Measurements from ENCODE around the gene DNAJA2.

Gene DNAJA2

DNA sequence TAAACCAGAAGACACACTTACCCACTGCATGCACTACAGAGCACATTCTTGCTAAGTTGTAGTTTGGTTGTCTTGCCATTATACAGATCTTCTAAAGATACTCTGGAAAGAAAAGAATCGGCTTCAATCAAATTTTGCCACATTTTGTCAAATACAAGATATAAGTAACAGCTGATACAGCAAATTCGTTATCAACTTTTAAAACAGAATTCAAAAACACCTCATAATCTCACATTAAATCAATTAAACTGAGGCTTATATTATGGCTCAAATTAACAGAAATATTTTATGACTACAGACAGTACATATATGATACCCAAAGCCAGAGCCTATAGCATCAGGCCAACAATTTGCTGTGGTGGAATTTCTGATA is 5.4 kb downstream of the DNAJA2 start:
- TF ChIP-seq, protein P1, sequence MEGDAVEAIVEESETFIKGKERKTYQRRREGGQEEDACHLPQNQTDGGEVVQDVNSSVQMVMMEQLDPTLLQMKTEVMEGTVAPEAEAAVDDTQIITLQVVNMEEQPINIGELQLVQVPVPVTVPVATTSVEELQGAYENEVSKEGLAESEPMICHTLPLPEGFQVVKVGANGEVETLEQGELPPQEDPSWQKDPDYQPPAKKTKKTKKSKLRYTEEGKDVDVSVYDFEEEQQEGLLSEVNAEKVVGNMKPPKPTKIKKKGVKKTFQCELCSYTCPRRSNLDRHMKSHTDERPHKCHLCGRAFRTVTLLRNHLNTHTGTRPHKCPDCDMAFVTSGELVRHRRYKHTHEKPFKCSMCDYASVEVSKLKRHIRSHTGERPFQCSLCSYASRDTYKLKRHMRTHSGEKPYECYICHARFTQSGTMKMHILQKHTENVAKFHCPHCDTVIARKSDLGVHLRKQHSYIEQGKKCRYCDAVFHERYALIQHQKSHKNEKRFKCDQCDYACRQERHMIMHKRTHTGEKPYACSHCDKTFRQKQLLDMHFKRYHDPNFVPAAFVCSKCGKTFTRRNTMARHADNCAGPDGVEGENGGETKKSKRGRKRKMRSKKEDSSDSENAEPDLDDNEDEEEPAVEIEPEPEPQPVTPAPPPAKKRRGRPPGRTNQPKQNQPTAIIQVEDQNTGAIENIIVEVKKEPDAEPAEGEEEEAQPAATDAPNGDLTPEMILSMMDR (IDR thresholded peaks at IDR 0.05), result no peak
- Histone ChIP-seq H3K4me3 (no peak overlapping the region), H3K27ac (no peak overlapping the region)
- no peak for DNase-seq (ENCODE audit: low spot score)

DNA sequence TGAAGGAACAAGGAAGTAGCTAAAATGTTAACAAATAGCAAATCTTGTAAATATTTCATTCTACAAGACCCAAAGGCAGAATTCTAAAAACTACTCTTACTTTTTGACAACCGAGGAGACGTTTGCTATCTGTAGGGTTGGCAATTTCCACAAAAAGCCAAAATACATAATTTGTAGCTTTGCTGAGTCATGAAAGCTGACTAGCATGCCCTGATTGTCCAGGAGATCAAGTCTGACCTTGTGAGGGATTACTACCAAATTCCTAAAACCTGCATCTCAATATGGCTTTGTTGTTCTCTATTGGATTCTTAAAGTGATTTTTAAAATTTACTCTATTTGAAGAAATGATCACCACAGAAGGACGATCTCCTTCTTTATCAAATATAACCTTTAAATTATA is 10.8 kb downstream of the DNAJA2 start:
- H3K4me3 ChIP-seq, result no peak overlapping the region

DNA sequence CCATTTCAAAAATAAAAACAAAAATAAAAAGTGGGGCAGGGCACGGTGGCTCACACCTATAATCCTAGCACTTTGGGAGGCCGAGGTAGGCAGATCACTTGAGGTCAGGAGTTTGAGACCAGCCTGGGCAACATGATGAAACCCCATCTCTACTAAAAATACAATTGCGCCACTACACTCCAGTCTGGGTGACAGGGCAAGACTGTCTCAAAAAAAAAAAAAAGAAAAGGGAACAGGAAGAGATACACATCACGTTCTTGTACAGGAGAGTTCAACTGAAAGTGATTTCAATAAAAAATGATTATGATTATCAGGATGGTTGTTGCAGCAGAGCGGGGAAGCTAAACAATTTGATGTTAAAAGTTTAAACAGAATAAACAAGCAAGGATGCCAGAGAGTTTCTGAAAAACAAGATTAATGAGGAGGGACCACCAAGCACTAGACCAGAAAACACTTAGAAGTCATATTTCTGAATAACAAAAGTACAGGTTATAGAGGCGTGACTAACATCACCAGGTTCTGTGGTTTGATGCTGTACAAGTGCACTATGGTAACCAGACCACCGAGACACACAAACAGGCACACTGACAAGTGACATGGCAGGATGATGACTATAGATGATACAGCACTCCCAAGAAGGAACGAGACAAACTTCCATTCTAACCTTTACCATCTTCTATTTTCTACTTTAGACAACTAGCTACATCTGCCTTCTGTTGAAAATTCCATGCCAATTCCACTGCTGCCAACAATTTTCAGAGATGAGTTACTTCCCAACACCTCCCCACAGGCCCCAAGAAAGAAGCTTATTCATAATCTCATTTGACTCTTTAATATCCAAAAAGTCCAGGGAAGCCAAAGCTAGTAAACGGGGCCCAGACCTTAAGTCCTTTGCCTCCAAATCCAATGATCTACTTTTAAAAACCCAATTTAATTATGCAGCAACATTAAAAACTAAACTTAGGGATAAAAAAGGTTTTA is 11.8 kb downstream of the DNAJA2 start:
- H3K27ac ChIP-seq, result no peak overlapping the region
- TF ChIP-seq, protein P1 (IDR thresholded peaks at IDR 0.05), result no peak
- no peak overlapping the region for H3K4me3 ChIP-seq
- DNase-seq (ENCODE audit: low spot score), result no peak

More for the DNA sequence above, 10.8 kb downstream of the DNAJA2 start:
- no peak for DNase-seq (ENCODE audit: low spot score)
- no peak overlapping the region for H3K27ac ChIP-seq
- TF ChIP-seq, protein P1 (IDR thresholded peaks at IDR 0.05), result no peak

DNA sequence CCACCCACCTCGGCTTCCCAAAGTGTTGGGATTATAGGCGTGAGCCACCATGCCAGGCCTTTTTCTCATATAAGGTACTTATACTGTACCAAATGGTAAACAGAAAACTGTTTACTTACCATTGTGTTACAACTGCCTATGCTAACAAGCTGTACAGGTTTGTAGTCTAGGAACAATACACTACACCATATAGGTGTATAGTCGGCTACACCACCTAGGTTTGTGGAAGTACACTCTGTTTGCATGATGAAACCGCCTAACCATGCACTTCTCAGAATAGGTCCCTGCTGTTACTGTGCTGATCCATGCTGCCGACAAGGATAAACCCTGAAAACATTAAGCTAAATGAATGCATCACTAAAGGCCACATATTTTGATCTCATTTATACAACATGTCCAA is 18.9 kb downstream of the DNAJA2 start:
- no peak overlapping the region for H3K27ac ChIP-seq
- TF ChIP-seq, protein P1 (IDR thresholded peaks at IDR 0.05), result no peak
- H3K4me3 ChIP-seq, result no peak overlapping the region
- no peak for DNase-seq (ENCODE audit: low spot score)

DNA sequence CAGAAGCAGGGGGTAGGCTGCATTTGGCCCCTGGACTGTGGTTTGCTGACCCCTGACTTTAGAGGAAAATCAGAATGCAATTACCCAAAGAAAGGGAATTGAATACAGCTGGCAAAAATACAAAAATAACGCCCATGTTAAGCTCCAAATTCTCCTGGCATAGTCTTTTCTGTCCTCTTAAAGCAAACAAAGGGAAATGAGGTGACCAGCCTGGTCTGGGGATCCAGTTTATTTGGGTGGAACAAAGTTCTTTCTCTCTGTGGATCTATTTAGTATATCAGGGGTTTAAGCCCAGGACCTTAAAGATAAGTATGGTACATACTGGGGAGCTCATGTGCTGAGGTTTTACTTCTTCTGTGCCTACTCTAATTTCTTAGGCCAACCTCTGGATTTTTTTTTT is 23.5 kb downstream of the DNAJA2 start:
- Histone ChIP-seq H3K27ac (no peak overlapping the region), H3K4me3 (no peak overlapping the region)
- TF ChIP-seq, protein P1 (IDR thresholded peaks at IDR 0.05), result no peak
- DNase-seq (ENCODE audit: low spot score), result no peak

DNA sequence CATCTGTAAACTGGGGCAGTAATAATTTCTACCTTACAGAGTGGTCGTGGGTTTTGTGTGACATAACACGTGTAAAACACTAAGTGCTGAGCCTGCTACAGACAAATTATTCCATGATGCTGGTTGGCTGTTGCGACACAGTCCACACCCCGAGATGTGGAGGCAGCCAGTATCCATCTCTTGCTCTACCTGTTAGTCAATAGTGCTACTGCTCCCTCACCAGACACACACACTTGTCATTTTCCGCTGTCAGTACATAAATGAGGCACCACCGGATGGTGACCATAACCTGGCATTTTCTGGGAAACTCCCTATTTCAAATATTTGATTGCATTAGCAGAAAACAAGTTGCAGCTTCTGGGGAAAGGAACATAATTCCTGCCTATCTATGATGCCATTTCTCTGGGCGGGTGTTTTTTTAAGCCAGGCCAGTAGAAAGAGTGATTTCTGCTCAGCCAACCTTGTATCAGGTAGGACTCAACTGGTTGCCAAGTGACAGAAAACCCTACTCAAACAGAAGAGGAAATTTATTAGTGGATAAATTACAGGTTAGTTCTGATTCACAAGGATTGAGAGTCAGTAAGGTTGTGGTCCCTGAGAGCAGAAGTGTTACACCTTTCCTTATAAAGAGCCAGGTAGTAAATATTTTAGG is 24.1 kb downstream of the DNAJA2 start:
- TF ChIP-seq, protein P1 (IDR thresholded peaks at IDR 0.05), result no peak
- Histone ChIP-seq H3K27ac (no peak overlapping the region), H3K4me3 (no peak overlapping the region)
- no peak for DNase-seq (ENCODE audit: low spot score)

Measured in coronary artery (tissue), 2 donors.